GM10847 (cell line): ENCODE measurements around the gene TBX15.

Source experiments
- POLR2A ChIP-seq: IDR thresholded peaks from 2 replicates; pipeline ENCODE4 v1.6.1; 2011; ENCODE audit not compliant: insufficient read length; ENCODE audit errors: extremely low read depth

Gene TBX15

GRCh38 chr1:118913818-118914217 lies 74.3 kb downstream of the TBX15 start:
- no peak for TF ChIP-seq POLR2A

GRCh38 chr1:118912574-118912973 lies 75.6 kb downstream of the TBX15 start:
- TF ChIP-seq POLR2A: no peak

- TF ChIP-seq POLR2A: no peak
Observed at GRCh38 chr1:118911571-118911970, 76.6 kb downstream of the TBX15 start.

- no peak for TF ChIP-seq POLR2A
Observed at GRCh38 chr1:118907466-118907865, 80.7 kb downstream of the TBX15 start.

DNA sequence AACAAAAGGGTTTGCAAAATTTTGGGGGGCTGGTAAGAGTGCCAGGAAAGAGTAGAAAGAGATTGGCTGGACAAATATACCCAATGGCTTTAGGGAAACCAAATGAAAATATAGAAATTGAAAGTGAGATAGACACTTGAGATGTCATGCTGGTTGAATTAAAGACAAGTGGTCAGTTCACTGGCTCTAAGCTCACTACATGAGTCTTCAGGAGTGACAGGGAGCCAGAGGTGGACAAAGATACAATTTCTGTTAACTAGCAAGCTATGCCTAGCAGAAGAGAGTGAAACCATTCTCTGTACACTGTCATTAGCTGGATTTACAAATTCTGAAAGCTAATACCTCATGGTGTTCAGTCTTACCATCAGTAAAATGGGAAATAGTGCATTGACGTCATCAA lies 82.5 kb downstream of the TBX15 start:
- no peak for TF ChIP-seq POLR2A

- no peak for TF ChIP-seq POLR2A
Observed at GRCh38 chr1:118905196-118905595, 82.9 kb downstream of the TBX15 start.

DNA sequence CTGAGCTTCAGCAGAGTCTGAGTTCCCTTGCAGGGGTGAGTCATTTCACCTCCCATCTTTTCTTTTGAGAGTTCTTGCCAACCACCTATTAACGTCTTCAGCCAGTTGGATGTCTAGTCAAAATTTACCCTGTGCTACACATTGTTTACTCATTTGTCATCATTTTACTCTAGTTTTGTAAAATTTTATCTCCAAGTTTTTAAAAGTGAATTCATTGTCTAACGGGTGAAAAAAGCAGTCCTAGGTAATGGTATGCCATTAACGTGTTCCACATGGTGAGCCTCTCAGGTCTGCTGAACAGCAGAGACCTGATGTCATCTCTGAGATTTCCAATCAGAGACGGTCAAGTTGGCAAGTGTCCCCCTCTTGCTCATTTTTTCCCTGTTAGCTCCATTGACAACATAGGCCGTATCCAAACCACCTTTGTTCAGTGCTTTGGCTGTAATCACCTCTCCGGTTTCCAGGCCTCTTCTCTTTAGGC lies 85.4 kb downstream of the TBX15 start:
- TF ChIP-seq POLR2A: no peak

DNA sequence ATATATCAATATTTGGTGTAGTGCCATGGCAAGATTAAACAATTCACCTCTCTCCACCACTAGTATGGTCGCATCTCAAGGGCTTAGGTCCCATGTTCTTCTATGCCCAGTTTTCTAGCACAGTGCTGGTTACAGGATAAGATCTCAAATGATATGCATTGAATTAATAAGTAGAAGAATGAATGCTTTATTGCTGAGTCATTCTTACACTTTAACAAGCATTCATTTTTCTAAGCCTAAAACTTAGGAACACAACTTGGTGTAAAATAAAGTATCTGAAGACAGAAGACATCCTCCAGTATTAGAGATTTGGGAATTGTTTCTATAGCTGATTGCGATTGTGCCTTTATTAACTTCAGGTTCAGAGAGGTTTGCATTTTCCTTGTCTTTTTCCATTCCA lies 85.8 kb downstream of the TBX15 start:
- TF ChIP-seq POLR2A: no peak

- no peak for TF ChIP-seq POLR2A
Observed at GRCh38 chr1:118900643-118901440, 87.3 kb downstream of the TBX15 start.

DNA sequence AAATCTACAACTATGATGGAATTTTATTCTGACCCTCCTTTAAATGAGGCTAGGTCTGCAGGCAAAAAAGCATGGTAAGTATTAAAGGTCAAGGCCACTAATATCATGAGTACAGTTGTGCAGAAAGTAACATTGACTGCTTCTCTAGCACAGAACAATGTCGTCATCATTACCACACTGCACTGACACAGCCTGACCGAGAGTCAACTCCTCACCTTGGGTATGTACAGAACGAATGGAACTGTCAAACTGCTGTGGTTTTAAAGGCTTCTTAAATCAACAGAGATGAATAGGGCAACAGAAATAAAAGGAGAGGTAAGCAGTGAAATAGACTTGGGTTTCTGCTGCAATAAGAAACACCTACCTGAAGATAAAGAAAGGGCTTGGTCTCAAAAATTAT lies 88.8 kb downstream of the TBX15 start:
- TF ChIP-seq POLR2A: no peak

GRCh38 chr1:118898712-118899111 lies 89.4 kb downstream of the TBX15 start:
- no peak for TF ChIP-seq POLR2A

GRCh38 chr1:118896416-118896815 lies 91.7 kb downstream of the TBX15 start:
- TF ChIP-seq POLR2A: no peak

GRCh38 chr1:118894836-118895235 lies 93.3 kb downstream of the TBX15 start:
- TF ChIP-seq POLR2A: no peak

DNA sequence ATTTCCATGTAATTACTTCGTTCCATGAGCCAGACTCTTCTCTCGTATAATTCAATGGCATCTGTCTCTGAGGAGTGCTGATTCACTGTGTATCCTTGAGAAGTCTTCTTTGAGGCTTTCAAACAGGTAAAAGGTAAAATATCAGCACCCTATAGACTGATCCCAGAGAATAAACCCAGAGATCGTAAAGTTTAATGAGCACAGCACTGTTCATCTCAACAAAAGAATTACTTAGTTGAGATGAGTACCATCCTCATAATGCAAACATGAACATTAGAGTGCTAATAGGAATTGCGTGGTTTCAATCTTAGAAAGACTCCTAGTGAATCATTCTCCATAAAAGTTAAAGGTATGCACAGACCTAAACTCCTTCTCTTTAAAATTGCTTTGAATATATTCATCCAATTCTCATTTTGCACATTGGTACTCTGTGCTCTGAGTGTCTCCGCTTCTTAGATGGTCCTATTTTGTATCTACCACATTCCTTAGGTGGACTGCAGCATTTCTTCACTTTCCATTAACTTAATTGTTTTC lies 97.2 kb downstream of the TBX15 start:
- no peak for TF ChIP-seq POLR2A

- TF ChIP-seq POLR2A: no peak
Observed at GRCh38 chr1:118884946-118885345, 103.2 kb downstream of the TBX15 start.

DNA sequence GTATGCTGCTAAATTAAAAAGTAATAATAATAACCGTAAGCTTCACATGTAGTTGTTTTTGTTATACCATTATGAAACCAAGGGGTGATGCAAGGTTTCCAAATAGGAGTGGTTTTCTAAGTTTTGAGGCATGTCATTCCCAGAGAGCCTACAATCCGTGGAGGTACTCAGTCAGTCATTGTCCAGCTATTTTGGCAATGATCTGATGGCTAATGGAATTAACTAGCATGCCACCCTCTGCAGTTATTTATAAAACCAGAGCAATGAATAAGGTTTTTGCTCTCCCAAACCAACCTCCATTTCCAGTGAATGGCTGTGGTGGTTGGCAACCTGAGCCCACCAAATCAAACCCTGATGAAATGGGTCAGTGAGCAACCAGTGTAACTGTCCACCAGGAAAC lies 106.4 kb downstream of the TBX15 start:
- TF ChIP-seq POLR2A: no peak

GRCh38 chr1:118878661-118879060 lies 109.5 kb downstream of the TBX15 start:
- no peak for TF ChIP-seq POLR2A

DNA sequence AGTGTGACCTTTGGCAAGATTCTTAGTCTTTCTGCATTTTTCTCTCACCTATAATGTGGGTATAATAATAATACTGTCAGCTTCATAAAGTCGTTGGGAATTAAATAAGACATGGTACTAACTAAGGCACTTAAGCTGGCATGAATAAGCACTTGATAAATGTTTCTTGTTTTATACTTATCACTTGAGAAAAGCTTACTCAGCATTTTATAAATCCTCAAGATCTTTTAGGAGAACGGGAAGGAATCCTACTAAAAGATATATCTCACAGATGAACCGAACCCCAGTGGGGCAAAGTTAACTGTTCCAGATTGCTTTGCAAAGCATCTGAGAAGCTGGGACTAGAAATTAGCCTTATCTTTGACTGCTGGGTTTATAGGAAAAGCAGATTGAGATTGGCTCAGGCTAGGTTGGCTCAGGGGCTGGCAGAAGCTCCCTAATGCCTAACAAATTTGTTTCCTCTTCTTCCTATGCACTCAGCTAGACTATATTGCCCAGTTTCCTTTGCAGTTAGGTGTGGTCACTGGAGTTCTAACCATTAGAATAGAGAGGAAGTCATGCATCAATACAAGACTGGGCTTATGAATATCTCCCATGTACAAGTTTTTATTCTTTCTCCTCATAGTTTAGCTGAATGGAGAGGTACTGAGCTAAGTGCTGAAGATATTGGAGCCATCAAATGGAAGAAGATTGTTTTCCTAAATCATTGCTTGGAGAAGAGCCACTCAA lies 110.3 kb downstream of the TBX15 start:
- TF ChIP-seq POLR2A: no peak
